ENCODE results near the gene WDR37.

DNA sequence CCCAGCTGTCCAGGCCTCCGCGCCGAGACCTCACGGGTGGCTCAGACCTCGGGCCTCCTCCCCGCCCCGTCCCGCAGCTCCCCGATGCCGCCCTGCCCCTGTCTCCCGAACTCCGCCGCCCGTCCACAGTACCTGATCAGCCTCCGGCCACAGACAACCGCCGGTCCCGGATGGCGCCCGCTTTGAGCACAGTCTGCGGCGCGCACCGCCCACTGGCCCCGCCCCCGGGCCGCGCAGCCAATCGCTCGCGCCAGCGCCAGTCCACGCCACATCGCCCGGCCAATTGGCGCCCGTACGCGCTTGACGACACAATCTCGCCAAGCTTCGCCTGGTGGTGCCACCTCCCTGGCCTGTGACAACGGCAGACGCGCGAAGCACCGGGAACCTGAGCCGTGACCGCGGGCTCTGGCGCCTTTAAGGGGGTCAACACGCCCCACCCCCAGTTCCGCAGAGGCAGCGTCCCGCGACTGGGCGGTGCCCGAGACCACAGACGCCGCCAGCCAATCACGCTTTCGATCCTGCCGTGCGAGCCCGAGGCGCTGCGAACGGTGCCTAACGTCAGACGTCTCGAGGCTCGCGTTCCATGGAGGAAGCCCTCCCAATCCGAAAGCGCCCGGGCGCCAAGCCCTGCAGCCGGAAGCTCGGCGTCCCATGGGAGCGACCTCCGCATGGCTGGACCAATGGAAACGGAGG lies 7.3 kb upstream of the WDR37 start, which contains the start of gene IDI1:
- TF ChIP-seq, protein P1, sequence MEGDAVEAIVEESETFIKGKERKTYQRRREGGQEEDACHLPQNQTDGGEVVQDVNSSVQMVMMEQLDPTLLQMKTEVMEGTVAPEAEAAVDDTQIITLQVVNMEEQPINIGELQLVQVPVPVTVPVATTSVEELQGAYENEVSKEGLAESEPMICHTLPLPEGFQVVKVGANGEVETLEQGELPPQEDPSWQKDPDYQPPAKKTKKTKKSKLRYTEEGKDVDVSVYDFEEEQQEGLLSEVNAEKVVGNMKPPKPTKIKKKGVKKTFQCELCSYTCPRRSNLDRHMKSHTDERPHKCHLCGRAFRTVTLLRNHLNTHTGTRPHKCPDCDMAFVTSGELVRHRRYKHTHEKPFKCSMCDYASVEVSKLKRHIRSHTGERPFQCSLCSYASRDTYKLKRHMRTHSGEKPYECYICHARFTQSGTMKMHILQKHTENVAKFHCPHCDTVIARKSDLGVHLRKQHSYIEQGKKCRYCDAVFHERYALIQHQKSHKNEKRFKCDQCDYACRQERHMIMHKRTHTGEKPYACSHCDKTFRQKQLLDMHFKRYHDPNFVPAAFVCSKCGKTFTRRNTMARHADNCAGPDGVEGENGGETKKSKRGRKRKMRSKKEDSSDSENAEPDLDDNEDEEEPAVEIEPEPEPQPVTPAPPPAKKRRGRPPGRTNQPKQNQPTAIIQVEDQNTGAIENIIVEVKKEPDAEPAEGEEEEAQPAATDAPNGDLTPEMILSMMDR (IDR thresholded peaks at IDR 0.05; ENCODE audit: borderline replicate concordance, extremely low read depth, low read length, poor library complexity, severe bottlenecking) = no peak
- no peak for TF ChIP-seq EZH2 (IDR thresholded peaks at IDR 0.05; ENCODE audit: borderline replicate concordance, low read depth, low read length, severe bottlenecking)
